SK-N-MC (cell line): ENCODE results near the gene TOX2.

Experiments used
- EZH2 ChIP-seq: fragments of 200-600 bp; sonication (generic); IDR thresholded peaks from one replicate; pipeline ENCODE4 v1.6.1; 2017; ENCODE audit warnings: antibody characterized with exemption
- POLR2AphosphoS5 ChIP-seq: IDR thresholded peaks from 2 replicates; pipeline ENCODE4 v1.6.1; 2012; ENCODE audit warnings: mild to moderate bottlenecking, low read depth, low read length, borderline replicate concordance

DNA sequence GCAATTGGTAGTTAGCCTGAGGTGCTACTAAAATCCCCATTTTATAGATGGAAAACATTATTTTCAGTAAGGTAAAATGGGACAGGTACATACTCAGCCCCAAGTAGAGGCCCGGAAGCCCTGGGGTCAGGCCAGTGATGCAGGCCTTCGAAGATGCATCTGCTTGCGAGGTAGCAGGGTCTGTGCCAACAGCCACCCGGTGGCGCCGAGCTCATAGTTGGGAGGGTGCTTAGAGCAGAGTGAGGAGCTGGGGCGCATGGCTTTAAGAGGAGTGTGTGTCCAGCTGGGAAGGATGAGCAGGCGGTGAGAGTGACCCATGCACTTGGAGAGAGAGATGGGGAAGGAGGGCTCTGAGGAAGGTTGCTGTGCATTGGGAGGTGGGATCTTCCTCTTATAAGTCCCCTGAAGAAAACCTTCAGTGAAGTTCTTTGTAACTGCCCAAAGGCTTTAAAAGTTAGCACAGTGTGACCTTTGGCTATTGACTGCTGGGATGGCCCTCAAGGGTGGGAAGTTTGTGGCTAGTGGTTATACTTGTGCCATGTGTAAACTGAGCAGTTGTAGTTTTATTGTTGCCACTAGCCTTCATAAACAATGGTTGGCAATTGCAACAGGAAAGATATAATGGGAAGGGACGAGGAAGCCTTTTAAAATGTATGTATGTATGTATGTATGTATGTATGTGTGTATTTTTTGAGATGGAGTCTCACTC is 71.1 kb downstream of the TOX2 start:
- TF ChIP-seq EZH2 (no peak), POLR2AphosphoS5 (no peak)
